Panc1 (cell line): ENCODE measurements around the gene LMO1. TPM values are rescaled to one million over a fixed set of nuclear protein-coding genes. Genes with fewer than 3 reads are reported as not detected.

Source experiments
- ATAC-seq: fragments of 200-7000 bp; cut with Tn5 transposase; 2 replicates; pipeline ENCODE4 v1.9.1; 2020; ENCODE audit warnings: mild to moderate bottlenecking, moderate library complexity
- BruUV-seq: library from RNA; stranded (reverse); fragments of 400-500 nt; replicated peaks from 2 replicates; lab custom pipeline; 2021; lab: Mats Ljungman, UMichigan
- CTCF ChIA-PET: fragments of 300-600 bp; sonication (Branson Sonifier 250); formaldehyde crosslinking; loops from one replicate; lab custom pipeline; 2022; ENCODE audit warnings: antibody characterized with exemption; lab: Charles Lee
- POLR2A ChIA-PET: fragments of 300-600 bp; sonication (Branson Sonifier 250); formaldehyde crosslinking; loops from one replicate; lab custom pipeline; 2022; ENCODE audit warnings: antibody characterized with exemption; lab: Charles Lee
- DNase-seq: peaks from one replicate; pipeline ENCODE4 v3.0.0-alpha.2; 2010; ENCODE audit warnings: low read depth, low spot score
- H3K27ac ChIP-seq: 2 replicates; pipeline ENCODE4 v1.5.1; 2011; ENCODE audit warnings: mild to moderate bottlenecking, low read length, inconsistent platforms
- H3K27me3 ChIP-seq: fragments of 200-500 bp; sonication (Bioruptor generic); 2 replicates; pipeline ENCODE4 v1.6.0; 2014; ENCODE audit warnings: low read length, inconsistent platforms; ENCODE audit not compliant: control insufficient read depth, insufficient read depth
- H3K36me3 ChIP-seq: fragments of 200-500 bp; sonication (Bioruptor generic); 2 replicates; pipeline ENCODE4 v1.5.1; 2014; ENCODE audit warnings: inconsistent platforms, mild to moderate bottlenecking, low read length, moderate library complexity; ENCODE audit not compliant: control insufficient read depth, insufficient read depth
- H3K4me1 ChIP-seq: 2 replicates; pipeline ENCODE4 v1.5.1; 2011; ENCODE audit warnings: inconsistent platforms, mild to moderate bottlenecking, low read length, moderate library complexity; ENCODE audit not compliant: control insufficient read depth, insufficient read depth
- H3K4me3 ChIP-seq, 2 experiments: 2 replicates each; pipeline ENCODE4 v1.5.1; 2011 to 2012; ENCODE audit warnings: low read depth in 2 of 2, low read length in 2 of 2, mild to moderate bottlenecking in 2 of 2, inconsistent platforms in 1 of 2, moderate library complexity in 1 of 2
- H3K9me3 ChIP-seq: fragments of 200-500 bp; sonication (Bioruptor generic); 2 replicates; pipeline ENCODE4 v1.5.1; 2014; ENCODE audit warnings: low read depth, mild to moderate bottlenecking, inconsistent platforms, low read length, moderate library complexity; ENCODE audit not compliant: control insufficient read depth, insufficient read depth
- CTCF ChIP-seq: fragments of 450-650 bp; IDR thresholded peaks from 2 replicates; pipeline ENCODE4 v1.5.1; 2017; ENCODE audit warnings: mild to moderate bottlenecking
- POLR2AphosphoS5 ChIP-seq: IDR thresholded peaks from 2 replicates; pipeline ENCODE4 v1.6.1; 2012; ENCODE audit warnings: mild to moderate bottlenecking, low read depth, low read length, moderate library complexity
- REST ChIP-seq, 2 experiments: IDR thresholded peaks; 2 replicates each; pipeline ENCODE4 v1.6.1; 2011 to 2012; ENCODE audit warnings: low read depth in 2 of 2, control low read depth in 1 of 2, low read length in 1 of 2, mild to moderate bottlenecking in 1 of 2, moderate library complexity in 1 of 2; ENCODE audit not compliant: insufficient read depth in 1 of 2
- SIN3A ChIP-seq: IDR thresholded peaks from 2 replicates; pipeline ENCODE4 v1.6.1; 2012; ENCODE audit warnings: low read depth, mild to moderate bottlenecking, low read length, moderate library complexity, borderline replicate concordance; ENCODE audit not compliant: insufficient read depth
- TCF7L2 ChIP-seq: IDR thresholded peaks from 2 replicates; pipeline ENCODE4 v1.6.1; 2011; ENCODE audit warnings: mild to moderate bottlenecking, low read depth, low read length, inconsistent platforms
- in situ Hi-C: cut with HindIII; loops from 2 replicates; pipeline ENCODE4 v1.10.0; 2016; ENCODE audit warnings: low sequenced_read_pairs, low pct_unique_long_range_greater_than_20kb
- intact Hi-C: fragments of 100-400 bp; cut with micrococcal nuclease; formaldehyde crosslinking; loops from one replicate; pipeline ENCODE4 v1.10.0; 2022; ENCODE audit not compliant: unreplicated experiment
- total RNA-seq: library from RNA; stranded (reverse); gene quantifications from one replicate; pipeline ENCODE4 v1.2.1, GENCODE V29; 2021; ENCODE audit not compliant: unreplicated experiment

LMO1 gene
- total RNA-seq, 1 experiment from 2014 or later, result not detected

DNA sequence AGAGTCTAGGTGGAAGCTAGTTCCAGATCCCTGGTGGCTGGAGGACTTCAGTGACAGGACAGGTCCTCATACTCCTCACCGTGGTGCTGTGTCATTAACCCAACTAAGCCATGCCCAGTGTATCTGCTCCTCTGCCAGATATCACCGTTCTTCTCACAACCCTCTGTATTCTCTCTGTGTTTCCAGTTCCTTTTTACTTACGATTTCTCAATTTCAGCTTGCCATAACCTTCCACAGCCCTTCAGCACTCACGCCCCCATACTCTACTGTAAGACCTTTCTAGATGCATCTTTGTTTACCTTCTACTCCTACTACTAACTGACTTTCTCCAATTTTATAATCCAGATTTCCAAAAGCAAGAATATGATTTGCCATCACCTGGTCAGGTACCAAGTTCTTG lies 68.7 kb downstream of the LMO1 start:
- Histone ChIP-seq H3K4me3 (no peak overlapping the region), H3K36me3 (no peaks in the 10 kb centered on the region), H3K4me1 (no peaks in the 10 kb centered on the region), H3K27ac (no peak overlapping the region), H3K9me3 (no peaks in the 10 kb centered on the region), H3K27me3 (peaks cover 28% of the 10 kb centered on the region)
- CTCF ChIA-PET, result no interaction called here
- ATAC-seq (no peak), DNase-seq (no peak)
- in situ Hi-C loops (no loop called here), intact Hi-C loops (no loop called here)
- POLR2A ChIA-PET, result no interaction called here
- TF ChIP-seq REST (IDR thresholded peaks at IDR 0.05; ENCODE audit: insufficient read depth in 1 of 2, low read depth in 2 of 2, low read length in 1 of 2), result no peak
- no TSS peak for BruUV-seq

DNA sequence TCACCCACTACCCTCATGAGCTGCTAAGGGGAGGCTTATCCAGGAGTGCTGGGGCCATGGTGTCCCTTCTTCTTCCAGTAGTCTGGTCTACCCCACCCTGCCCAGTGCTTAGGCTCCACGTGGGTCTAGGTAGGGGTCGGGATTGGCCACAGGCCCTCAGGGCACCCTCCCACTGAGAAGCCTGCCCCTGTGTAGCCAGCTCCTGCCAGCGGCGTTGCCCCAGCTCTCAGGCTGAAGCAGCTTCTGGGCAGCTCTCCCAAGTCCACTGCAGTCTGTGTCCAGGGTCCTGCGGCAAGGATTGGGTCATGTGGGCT lies 70.8 kb downstream of the LMO1 start:
- ChIA-PET CTCF (interaction anchor here (1.0 to 1.6 kb wide), 3 partner anchors 14 to 374 kb away, joined by 3 to 8 read pairs (median 3); no protein-coding TSS in a partner anchor), POLR2A (no interaction called here)
- no peaks in the 10 kb centered on the region for H3K9me3 ChIP-seq
- BruUV-seq, result no TSS peak
- intact Hi-C loops, result loop anchor here (1.0 kb wide), 1 partner anchor 373 kb away; no protein-coding TSS in a partner anchor
- in situ Hi-C loops, result no loop called here
- peaks cover 17% of the 10 kb centered on the region for H3K27me3 ChIP-seq
- DNase-seq (no peak), ATAC-seq (peak; percentile 67)
- no peak overlapping the region for H3K27ac ChIP-seq
- H3K36me3 ChIP-seq, result no peaks in the 10 kb centered on the region
- no peak for TF ChIP-seq REST (IDR thresholded peaks at IDR 0.05; ENCODE audit: insufficient read depth in 1 of 2, low read depth in 2 of 2, low read length in 1 of 2)
- no peak; the same call in none of the 2 replicates for TF ChIP-seq CTCF
- TF ChIP-seq TCF7L2, result no peak
- no peak for TF ChIP-seq POLR2AphosphoS5
- no peak for TF ChIP-seq SIN3A
- H3K4me1 ChIP-seq, result no peaks in the 10 kb centered on the region
- H3K4me3 ChIP-seq, result no peak overlapping the region
